HG02623 (cell line): ENCODE data around the gene MPHOSPH6.
"Not testable (repeated sequence)": the region's sequence is repeated elsewhere in the genome, so short reads cannot be mapped to it uniquely, and the experiment has no call there.

Experiments used
- ATAC-seq: cut with Tn5 transposase; IDR thresholded peaks from one replicate; pipeline ENCODE4 v1.9.1; 2021; ENCODE audit warnings: moderate library complexity; ENCODE audit not compliant: unreplicated experiment

Gene MPHOSPH6

GRCh38 chr16:82176204-82176603 lies 6.2 kb upstream of the MPHOSPH6 start:
- no peak for ATAC-seq

- ATAC-seq = no peak
Measured at GRCh38 chr16:82175627-82176026, 5.6 kb upstream of the MPHOSPH6 start.

GRCh38 chr16:82167670-82168069 lies 2.4 kb downstream of the MPHOSPH6 start:
- ATAC-seq = no peak

- no peak for ATAC-seq
Measured at GRCh38 chr16:82160226-82160625, 9.8 kb downstream of the MPHOSPH6 start.

GRCh38 chr16:82157836-82158235 lies 12.2 kb downstream of the MPHOSPH6 start:
- no peak for ATAC-seq

- ATAC-seq = no peak
Measured at GRCh38 chr16:82157534-82157812, 12.6 kb downstream of the MPHOSPH6 start.

- ATAC-seq = no peak
Measured at GRCh38 chr16:82156761-82157533, 13.1 kb downstream of the MPHOSPH6 start.

- ATAC-seq = no peak
Measured at GRCh38 chr16:82152641-82153112, 17.3 kb downstream of the MPHOSPH6 start.

- no peak for ATAC-seq
Measured at GRCh38 chr16:82152196-82152595, 17.8 kb downstream of the MPHOSPH6 start.

- ATAC-seq = no peak
Measured at GRCh38 chr16:82150549-82150948, 19.5 kb downstream of the MPHOSPH6 start.

- ATAC-seq = no peak
Measured at GRCh38 chr16:82149536-82149935, 20.5 kb downstream of the MPHOSPH6 start.

GRCh38 chr16:82147546-82147945 lies 22.5 kb downstream of the MPHOSPH6 start:
- no peak for ATAC-seq

GRCh38 chr16:82146957-82147356 lies 23.1 kb downstream of the MPHOSPH6 start:
- no peak for ATAC-seq

GRCh38 chr16:82146556-82146955 lies 23.5 kb downstream of the MPHOSPH6 start:
- no peak for ATAC-seq

GRCh38 chr16:82139286-82139571 lies 30.8 kb downstream of the MPHOSPH6 start:
- ATAC-seq = not testable (repeated sequence)

GRCh38 chr16:82138478-82139285 lies 31.3 kb downstream of the MPHOSPH6 start:
- no peak for ATAC-seq

- ATAC-seq = no peak
Measured at GRCh38 chr16:82137822-82138167, 32.2 kb downstream of the MPHOSPH6 start.

- ATAC-seq = no peak
Measured at GRCh38 chr16:82136956-82137821, 32.8 kb downstream of the MPHOSPH6 start.

GRCh38 chr16:82135844-82136243 lies 34.2 kb downstream of the MPHOSPH6 start:
- no peak for ATAC-seq

GRCh38 chr16:82134846-82135245 lies 35.2 kb downstream of the MPHOSPH6 start:
- ATAC-seq = no peak

GRCh38 chr16:82133798-82134197 lies 36.2 kb downstream of the MPHOSPH6 start:
- ATAC-seq = no peak

GRCh38 chr16:82129881-82130280 lies 40.1 kb downstream of the MPHOSPH6 start:
- ATAC-seq = no peak
